Common myeloid progenitor, CD34-positive (primary cell): ENCODE measurements around the gene RALGAPA1.

Source experiments
- CTCF ChIA-PET: fragments of 350-600 bp; sonication (Branson Sonifier 250); formaldehyde crosslinking; loops from one replicate; lab custom pipeline; 2021; ENCODE audit warnings: antibody characterized with exemption; lab: Charles Lee
- POLR2A ChIA-PET: fragments of 350-600 bp; sonication (Branson Sonifier 250); formaldehyde crosslinking; loops from one replicate; lab custom pipeline; 2021; ENCODE audit warnings: antibody characterized with exemption; lab: Charles Lee
- DNase-seq, 3 donors: peaks; one replicate each; pipeline versions ENCODE4 v3.0.0 to v3.0.0-alpha.2; 2013
- H3K27ac ChIP-seq, 2 experiments: 1 replicate in 1 of 2; 2 replicates in 1 of 2; pipeline ENCODE4 v1.7.0; 2013; ENCODE audit warnings: inconsistent platforms in 2 of 2, low read length in 2 of 2, mild to moderate bottlenecking in 2 of 2, low read depth in 1 of 2, moderate library complexity in 1 of 2; ENCODE audit not compliant: severe bottlenecking in 2 of 2, insufficient read depth in 1 of 2, poor library complexity in 1 of 2
- H3K27me3 ChIP-seq, 5 experiments: replicated peaks in 2 of 5; 1 replicate in 3 of 5; 2 replicates in 2 of 5; pipeline versions ENCODE4 v1.6.1 to v1.7.0; 2013; ENCODE audit warnings: low read length in 4 of 5, mild to moderate bottlenecking in 2 of 5, moderate library complexity in 2 of 5, inconsistent platforms in 1 of 5; ENCODE audit not compliant: insufficient read depth in 5 of 5, control insufficient read depth in 4 of 5
- H3K36me3 ChIP-seq, 4 experiments: 1 replicate in 2 of 4; 2 replicates in 2 of 4; pipeline versions ENCODE4 v1.6.1 to v1.7.0; 2013; ENCODE audit warnings: low read length in 3 of 4, control low read depth in 1 of 4, mild to moderate bottlenecking in 1 of 4; ENCODE audit not compliant: control insufficient read depth in 4 of 4, insufficient read depth in 4 of 4
- H3K4me1 ChIP-seq, 4 experiments: 1 replicate in 3 of 4; 2 replicates in 1 of 4; pipeline versions ENCODE4 v1.6.1 to v1.7.1; 2013; ENCODE audit warnings: low read length in 3 of 4, mild to moderate bottlenecking in 3 of 4, control low read depth in 1 of 4, inconsistent platforms in 1 of 4, moderate library complexity in 1 of 4; ENCODE audit not compliant: control insufficient read depth in 4 of 4, insufficient read depth in 4 of 4; ENCODE audit errors: control extremely low read depth in 1 of 4
- H3K4me3 ChIP-seq, 7 experiments: 1 replicate in 4 of 7; 2 replicates in 3 of 7; pipeline versions ENCODE4 v1.5.1 to v1.7.0; 2013; ENCODE audit warnings: mild to moderate bottlenecking in 7 of 7, low read length in 6 of 7, moderate library complexity in 6 of 7, inconsistent platforms in 2 of 7, low read depth in 2 of 7, control low read depth in 1 of 7; ENCODE audit not compliant: insufficient read depth in 4 of 7, control insufficient read depth in 1 of 7; ENCODE audit errors: extremely low read depth in 1 of 7
- H3K9me3 ChIP-seq, 5 experiments: 1 replicate in 4 of 5; 2 replicates in 1 of 5; pipeline versions ENCODE4 v1.6.1 to v1.7.1; 2013; ENCODE audit warnings: low read length in 4 of 5, mild to moderate bottlenecking in 2 of 5, inconsistent platforms in 1 of 5, low read depth in 1 of 5, moderate library complexity in 1 of 5; ENCODE audit not compliant: control insufficient read depth in 4 of 5, insufficient read depth in 2 of 5; ENCODE audit errors: control extremely low read depth in 1 of 5
- WGBS: methylation state at CpG from one replicate; pipeline ENCODE4 v1.1.5; 2013; ENCODE audit not compliant: insufficient coverage; 5-methylcytosine and 5-hydroxymethylcytosine counted together

RALGAPA1 gene

DNA sequence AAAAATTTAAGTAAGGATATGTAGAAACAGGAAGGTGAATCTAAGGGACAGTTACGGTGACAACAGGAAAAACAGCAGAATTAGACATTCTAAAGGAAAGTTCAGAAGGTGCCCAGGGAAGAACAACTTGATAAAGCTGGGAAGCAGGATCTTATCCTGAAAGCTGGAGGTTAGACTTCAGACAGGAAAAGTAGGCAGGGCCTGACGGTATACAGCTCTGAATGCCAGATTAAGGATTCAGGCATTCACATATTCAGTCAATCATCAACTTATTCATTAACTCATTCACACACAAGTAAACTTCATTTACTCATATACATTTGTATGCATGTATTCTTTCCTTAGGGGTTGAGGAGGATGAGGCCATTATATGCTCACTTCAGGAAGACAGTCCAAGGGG lies 81.3 kb downstream of the RALGAPA1 start:
- H3K27ac ChIP-seq, result no peak overlapping the region
- DNase-seq, result no peak
- H3K27me3 ChIP-seq, result no peaks in the 10 kb centered on the region
- 100% methylated on average over 1 of the region's 2 CpGs for WGBS
- peaks cover 0 to 2% (median 0%) of the 10 kb centered on the region in 5 experiments for H3K9me3 ChIP-seq
- ChIA-PET CTCF (interaction anchor here (1.1 kb wide), 1 partner anchor 15 kb away, joined by 3 read pairs; no protein-coding TSS in a partner anchor), POLR2A (no interaction called here)
- H3K4me3 ChIP-seq, result no peak overlapping the region
- peaks cover 0 to 21% (median 5%) of the 10 kb centered on the region in 4 experiments for H3K36me3 ChIP-seq
- H3K4me1 ChIP-seq, result no peaks in the 10 kb centered on the region

GRCh38 chr14:35725930-35726329 lies 83.2 kb downstream of the RALGAPA1 start:
- CTCF ChIA-PET, result no interaction called here
- WGBS, result 98% methylated on average over 5 of the region's 5 CpGs
- Histone ChIP-seq H3K9me3 (no peaks in the 10 kb centered on the region), H3K27me3 (no peaks in the 10 kb centered on the region), H3K36me3 (peaks cover 0 to 18% (median 10%) of the 10 kb centered on the region in 4 experiments), H3K4me1 (no peaks in the 10 kb centered on the region), H3K27ac (no peak overlapping the region), H3K4me3 (no peak overlapping the region)
- no peak for DNase-seq
- POLR2A ChIA-PET, result no interaction called here

DNA sequence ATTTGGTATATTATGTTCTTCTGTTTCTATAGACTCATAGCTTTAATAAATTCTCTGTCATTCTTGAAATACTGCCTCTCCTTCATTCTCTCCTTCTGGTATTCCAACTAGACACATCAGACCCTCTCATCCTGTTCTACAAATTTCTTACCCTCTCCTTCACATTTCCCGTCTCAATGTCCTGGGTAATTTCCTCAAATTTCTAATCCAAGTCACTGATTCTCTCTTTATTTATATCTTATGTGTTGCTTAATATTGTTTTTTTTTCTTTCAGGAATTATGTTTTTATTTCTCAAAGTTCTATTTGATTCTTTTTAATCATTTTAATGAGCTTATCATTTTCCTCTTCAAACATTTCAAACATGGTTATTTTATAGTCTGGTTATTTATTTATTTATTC lies 94.0 kb downstream of the RALGAPA1 start:
- ChIA-PET POLR2A (no interaction called here), CTCF (no interaction called here)
- no peak for DNase-seq
- no CpG with 5 or more reads among the region's 1 CpG for WGBS
- Histone ChIP-seq H3K4me3 (no peak overlapping the region), H3K9me3 (peaks cover 0 to 7% (median 2%) of the 10 kb centered on the region in 5 experiments), H3K4me1 (no peaks in the 10 kb centered on the region), H3K27ac (no peak overlapping the region), H3K27me3 (no peaks in the 10 kb centered on the region), H3K36me3 (peaks cover 5 to 35% (median 14%) of the 10 kb centered on the region in 4 experiments)

- no peak for DNase-seq
- 95% methylated on average over 3 of the region's 3 CpGs for WGBS
Observed at GRCh38 chr14:35712466-35712865, 96.6 kb downstream of the RALGAPA1 start.

DNA sequence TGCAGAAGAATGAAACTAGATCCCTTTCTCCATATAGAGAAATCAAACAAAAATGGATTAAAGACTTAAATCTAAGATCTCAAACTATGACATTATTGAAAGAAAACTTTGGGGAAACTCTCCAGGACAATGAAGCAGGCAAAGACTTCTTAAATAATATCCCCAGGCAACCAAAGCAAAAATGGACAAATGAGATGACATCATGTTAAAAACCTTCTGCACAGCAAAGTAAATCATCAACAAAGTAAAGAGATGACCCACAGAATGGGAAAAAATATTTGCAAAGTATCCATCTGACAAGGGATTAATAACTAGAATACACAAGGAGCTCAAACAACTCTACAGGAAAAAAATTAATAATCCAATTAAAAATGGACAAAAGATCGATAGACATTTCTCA lies 101.0 kb downstream of the RALGAPA1 start:
- DNase-seq, result no peak
- Histone ChIP-seq H3K27ac (no peak overlapping the region), H3K36me3 (peaks cover 2 to 31% (median 7%) of the 10 kb centered on the region in 4 experiments), H3K4me3 (no peak overlapping the region), H3K9me3 (peaks cover 0 to 1% (median 0%) of the 10 kb centered on the region in 5 experiments), H3K4me1 (no peaks in the 10 kb centered on the region), H3K27me3 (no peaks in the 10 kb centered on the region)
- WGBS, result 100% methylated on average over 1 of the region's 1 CpG
- ChIA-PET POLR2A (no interaction called here), CTCF (no interaction called here)

More at GRCh38 chr14:35712466-35712865, 96.6 kb downstream of the RALGAPA1 start:
- Histone ChIP-seq H3K27me3 (no peaks in the 10 kb centered on the region), H3K36me3 (peaks cover 5 to 39% (median 16%) of the 10 kb centered on the region in 4 experiments), H3K9me3 (peaks cover 0 to 7% (median 2%) of the 10 kb centered on the region in 5 experiments), H3K27ac (no peak overlapping the region), H3K4me3 (no peak overlapping the region), H3K4me1 (no peaks in the 10 kb centered on the region)
- ChIA-PET CTCF (interaction anchor here (0.9 kb wide), 1 partner anchor 83 kb away, joined by 3 read pairs; no protein-coding TSS in a partner anchor), POLR2A (no interaction called here)

DNA sequence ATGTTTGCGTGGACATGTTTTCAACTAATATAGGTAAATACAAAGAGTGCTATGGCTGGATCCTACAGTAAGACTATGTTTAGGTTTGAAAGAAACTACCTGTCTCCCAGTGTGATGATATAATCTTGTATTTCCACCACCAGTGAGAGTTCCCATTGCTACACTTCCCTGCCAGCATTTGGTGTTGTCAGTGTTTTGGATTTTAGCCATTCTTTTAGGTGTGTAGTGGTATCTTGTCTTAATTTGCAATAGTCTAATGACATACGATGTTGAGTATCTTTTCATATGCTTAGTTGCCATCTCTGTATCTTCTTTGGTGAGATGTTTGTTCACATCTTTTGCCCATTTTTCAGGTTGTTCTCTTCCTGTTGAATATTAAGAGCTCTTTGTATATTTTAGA lies 103.5 kb downstream of the RALGAPA1 start:
- ChIA-PET CTCF (interaction anchor here (1.4 kb wide), 1 partner anchor 17 kb away, joined by 3 read pairs; no protein-coding TSS in a partner anchor), POLR2A (no interaction called here)
- H3K9me3 ChIP-seq, result peaks cover 0 to 1% (median 0%) of the 10 kb centered on the region in 5 experiments
- H3K27ac ChIP-seq, result no peak overlapping the region
- H3K4me3 ChIP-seq, result no peak overlapping the region
- H3K4me1 ChIP-seq, result no peaks in the 10 kb centered on the region
- no peak for DNase-seq
- WGBS, result 100% methylated on average over 1 of the region's 2 CpGs
- H3K27me3 ChIP-seq, result no peaks in the 10 kb centered on the region
- H3K36me3 ChIP-seq, result peaks cover 0 to 21% (median 3%) of the 10 kb centered on the region in 4 experiments

DNA sequence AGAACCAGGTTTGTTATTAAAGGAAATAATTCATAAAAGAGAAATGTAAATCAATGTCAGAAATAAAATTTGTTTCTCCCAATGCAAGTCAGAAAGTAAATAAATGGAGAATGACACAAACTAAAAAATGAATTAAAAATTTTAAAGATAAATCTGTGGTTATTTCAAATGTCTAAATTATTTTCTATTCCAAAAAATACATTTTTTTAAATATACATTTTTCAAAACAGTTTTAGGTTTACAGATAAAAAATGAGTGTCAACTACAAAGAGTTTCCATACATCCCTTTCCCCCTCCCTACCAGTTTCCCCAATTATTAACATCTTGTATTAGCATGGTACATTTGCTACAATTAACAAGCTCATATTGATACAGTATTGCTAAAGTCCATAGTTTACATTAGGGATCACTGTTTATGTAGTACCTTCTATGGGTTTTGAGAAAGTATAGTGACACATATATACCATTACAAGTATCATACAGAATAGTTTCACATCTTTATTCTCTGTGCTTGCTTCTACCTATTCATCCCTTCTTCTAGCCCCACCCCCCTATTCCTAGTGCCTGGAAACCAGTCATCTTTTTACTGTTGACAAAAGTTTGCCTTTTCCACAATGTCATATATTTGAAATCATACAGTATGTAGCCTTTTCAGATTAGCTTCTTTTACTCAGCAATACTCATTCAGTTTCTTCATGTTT lies 104.2 kb downstream of the RALGAPA1 start:
- H3K9me3 ChIP-seq, result peaks cover 0 to 1% (median 0%) of the 10 kb centered on the region in 5 experiments
- peaks cover 0 to 18% (median 2%) of the 10 kb centered on the region in 4 experiments for H3K36me3 ChIP-seq
- no peak overlapping the region for H3K4me3 ChIP-seq
- no peaks in the 10 kb centered on the region for H3K27me3 ChIP-seq
- H3K4me1 ChIP-seq, result no peaks in the 10 kb centered on the region
- POLR2A ChIA-PET, result no interaction called here
- DNase-seq, result no peak
- H3K27ac ChIP-seq, result no peak overlapping the region
- CTCF ChIA-PET, result interaction anchor here (1.4 kb wide), 1 partner anchor 16 kb away, joined by 3 read pairs; no protein-coding TSS in a partner anchor
